GM21381 (cell line): ENCODE results near the gene KRT83.

ENCODE experiments used
- ATAC-seq: cut with Tn5 transposase; IDR thresholded peaks from one replicate; pipeline ENCODE4 v1.9.1; 2021; ENCODE audit warnings: mild to moderate bottlenecking, moderate library complexity; ENCODE audit not compliant: unreplicated experiment

Gene KRT83

DNA sequence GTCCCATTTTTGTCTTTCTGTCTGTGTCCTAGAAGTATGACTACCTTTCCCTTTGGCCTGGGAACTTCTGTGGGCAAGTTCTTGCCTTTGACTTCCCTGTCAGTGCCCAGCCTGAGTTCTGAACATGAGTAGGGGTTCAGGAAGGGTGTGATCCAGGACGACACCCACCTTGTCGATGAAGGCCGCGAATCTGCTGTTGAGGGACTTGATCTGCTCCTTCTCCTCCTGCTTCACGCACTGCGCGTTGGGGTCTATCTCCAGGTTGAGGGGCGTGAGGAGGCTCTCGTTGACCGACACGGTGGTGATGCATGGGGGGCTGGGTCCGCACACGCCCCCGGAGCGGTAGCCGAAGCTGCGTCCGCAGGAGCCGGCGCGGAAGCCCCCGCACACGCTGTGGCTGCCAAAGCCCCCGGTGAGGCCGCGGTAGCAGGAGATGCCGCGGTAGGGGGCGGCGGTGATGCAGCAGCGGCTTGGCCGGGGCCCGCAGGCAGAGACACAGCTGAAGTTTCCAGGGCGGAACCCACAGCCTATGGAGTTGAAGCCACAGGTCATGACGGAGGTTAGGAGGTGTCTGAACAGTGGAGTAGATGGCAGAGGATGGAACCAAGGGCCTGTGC is at the start of gene KRT83:
Gene KRT83, minus strand, starts transcription at position 615 of the 617 bp plus-strand sequence. Its CDS starts 63 bp downstream, at position 552.
- no peak for ATAC-seq

DNA sequence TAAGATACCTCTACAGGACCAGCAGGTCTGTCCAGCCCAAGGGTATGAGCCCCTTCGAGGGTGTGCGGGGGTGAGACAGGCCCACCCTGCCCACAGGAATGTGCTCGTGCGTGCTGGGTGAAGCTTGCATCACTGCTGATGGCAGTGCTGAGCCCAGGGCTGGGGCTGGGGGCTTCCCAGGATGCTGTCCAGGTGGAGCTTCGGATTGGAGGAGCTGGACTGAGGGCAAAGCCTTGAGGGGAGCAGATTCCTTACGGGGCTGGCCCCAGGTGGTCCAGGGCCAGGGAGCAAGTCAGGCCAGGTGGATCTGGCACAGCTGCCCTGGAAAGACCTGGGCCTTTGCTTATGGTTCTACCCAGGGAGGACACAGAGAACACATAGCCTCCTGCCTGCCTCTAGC is 48.6 kb upstream of the KRT83 start:
- ATAC-seq, result no peak

DNA sequence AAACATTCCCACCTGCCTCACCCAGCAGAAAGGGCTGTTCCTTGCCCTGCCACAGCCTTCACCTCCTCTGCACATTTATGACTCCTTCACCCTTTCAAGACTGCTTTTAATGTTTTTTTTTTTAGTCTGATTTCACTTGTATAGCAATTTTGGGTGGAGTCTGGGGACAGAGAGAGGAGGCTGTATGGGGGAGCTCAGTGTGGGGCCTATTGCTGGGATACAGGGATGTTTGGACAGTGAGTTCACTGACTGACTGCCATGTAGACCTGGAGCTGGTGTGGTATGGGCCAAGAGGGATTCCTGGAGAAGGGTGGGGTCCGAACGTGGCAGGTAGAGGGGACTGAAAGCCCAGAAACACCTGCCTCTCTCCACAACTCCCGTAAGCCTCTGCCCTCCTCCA is 48.0 kb upstream of the KRT83 start:
- ATAC-seq, result no peak

DNA sequence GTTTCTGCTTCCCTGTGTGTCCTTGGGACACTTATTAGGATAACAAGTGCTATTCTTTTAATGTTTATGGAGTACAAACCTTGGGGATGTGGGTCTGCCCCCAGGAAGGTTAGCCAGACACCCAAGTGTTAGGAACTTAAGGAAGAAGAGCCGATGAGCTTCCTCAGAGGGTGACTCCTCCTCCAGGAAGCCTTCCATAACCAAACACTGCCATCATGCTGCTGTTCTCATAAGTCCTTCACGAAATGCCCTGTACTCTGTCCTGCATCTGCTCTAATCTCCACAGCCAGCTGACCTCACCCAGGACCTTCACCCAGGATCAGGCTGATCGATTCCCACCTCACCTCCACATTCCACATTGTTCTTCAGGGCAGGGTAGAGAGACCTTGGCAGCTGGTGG is 47.3 kb upstream of the KRT83 start:
- ATAC-seq, result no peak

DNA sequence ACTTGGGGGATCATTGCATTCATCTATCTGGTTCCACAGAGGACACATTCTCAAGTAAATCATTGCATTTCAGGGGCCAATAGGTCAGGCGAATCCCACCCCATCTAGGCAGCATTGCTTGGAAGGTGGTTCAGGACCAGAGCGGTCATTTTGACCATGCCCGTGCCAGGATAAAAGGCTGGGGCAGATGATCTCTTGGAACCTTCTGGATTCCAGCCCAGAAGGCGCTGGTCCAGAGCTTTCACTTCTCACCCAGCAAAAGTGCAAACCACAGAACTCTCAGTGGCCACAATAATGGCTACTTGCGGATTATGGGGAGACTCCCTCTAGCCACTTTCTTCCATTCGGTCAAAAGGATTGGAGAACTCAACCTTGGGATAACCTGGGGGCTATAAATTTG is 46.7 kb upstream of the KRT83 start:
- no peak for ATAC-seq

DNA sequence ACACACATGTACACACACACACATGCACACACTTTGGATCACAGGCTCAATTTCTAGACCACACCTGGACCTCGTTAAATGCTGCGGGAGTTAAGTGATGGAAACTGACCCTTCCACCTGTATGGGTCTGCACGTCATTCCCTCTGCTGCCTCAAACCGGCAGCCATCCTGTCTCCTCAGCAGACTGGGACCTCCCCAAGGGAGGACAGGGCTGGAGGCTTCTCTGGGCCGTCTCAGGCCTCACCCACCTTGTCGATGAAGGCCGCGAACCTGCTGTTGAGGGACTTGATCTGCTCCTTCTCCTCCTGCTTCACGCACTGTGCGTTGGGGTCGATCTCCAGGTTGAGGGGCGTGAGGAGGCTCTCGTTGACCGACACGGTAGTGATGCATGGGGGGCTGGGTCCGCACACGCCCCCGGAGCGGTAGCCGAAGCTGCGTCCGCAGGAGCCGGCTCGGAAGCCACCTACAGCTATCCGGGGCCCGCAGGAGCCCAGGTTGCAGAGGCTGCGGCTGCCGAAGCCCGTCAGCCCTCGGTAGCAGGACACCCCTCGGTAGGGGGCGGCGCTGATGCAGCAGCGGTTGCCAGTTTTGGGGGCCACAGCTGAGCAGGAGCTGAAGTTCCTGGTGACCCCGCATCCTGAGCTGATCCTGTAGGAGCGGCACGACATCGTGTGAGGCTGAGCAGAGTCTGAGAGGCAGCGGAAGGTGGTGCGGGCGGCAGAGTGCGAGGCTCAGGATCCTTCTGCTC is 45.7 kb upstream of the KRT83 start, which contains the start of gene KRT85:
Gene KRT85, minus strand, starts transcription at position 744 of the 748 bp plus-strand sequence. Its CDS starts 76 bp downstream, at position 668.
- ATAC-seq, result no peak

DNA sequence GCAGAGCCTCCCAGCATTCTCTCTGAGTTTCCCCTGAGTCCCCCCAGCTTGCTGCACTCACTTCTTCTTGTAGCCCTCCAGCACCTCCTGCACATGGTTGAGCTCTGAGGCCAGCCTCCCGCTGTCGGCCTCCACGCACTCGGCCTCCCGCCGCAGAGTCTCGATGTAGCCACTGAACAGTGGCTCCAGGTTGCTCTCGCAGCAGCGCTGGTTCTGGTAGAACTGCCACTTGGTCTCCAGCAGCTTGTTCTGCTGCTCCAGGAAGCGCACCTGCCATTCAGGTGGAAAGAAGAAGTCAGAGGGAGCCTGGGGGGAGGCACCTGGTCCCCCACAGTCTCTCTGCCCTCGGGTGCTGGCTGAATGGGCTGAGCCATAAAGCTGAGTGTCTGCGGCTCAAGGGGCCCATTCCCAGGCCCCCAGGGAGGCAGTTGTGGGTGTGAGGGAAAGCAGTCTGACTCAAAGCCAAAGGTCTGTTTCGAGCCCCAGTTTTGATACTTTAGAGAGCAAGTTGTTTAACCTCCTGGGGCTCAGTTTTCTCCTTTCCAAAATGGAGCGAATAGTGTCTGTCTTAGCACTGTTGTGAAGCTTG is 43.8 kb upstream of the KRT83 start:
- no peak for ATAC-seq

DNA sequence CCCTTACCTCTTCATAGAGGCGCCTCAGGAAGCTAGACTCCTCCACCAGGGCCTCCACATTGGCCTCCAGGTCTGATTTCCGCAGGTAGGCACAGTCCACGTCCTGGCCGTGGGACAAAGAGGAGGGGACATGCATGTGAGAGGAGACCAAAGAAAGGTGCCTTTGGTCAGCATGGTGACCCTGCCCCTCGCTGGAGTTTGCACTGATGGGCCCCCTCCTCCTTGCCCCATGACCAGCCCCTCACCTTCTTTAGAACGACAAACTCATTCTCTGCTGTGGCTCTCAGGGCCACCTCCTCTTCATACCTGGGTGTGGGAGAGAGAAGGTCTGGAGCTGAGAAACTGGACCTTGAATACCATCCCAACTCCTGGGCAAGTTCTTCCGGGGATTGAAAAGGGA is 42.9 kb upstream of the KRT83 start:
- no peak for ATAC-seq

DNA sequence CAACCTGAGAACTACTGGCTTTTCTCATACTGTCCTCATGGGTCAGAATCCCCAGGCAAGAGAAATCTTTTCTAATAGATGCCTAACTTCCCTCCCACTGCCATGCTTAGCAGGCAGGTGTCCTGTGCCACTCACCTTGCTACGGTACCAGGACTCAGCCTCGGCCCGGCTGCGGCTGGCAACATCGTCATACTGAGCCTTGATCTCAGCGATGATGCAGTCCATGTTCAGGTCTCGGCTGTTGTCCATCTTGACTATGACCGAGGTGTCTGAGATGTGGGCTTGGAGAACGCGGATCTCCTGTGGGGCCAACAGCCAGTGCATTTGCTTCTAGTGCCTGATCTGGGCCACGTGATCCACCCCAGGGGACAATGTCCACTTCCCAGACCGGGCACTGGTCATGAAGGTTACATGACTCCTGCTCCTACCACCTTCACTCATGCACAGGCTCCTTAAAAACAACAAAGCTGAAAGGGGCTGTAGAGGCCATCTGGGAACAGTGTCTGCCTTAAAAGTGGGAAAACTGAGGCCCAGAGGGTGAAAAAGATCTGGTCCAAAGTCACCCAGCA is 42.0 kb upstream of the KRT83 start:
- no peak for ATAC-seq

DNA sequence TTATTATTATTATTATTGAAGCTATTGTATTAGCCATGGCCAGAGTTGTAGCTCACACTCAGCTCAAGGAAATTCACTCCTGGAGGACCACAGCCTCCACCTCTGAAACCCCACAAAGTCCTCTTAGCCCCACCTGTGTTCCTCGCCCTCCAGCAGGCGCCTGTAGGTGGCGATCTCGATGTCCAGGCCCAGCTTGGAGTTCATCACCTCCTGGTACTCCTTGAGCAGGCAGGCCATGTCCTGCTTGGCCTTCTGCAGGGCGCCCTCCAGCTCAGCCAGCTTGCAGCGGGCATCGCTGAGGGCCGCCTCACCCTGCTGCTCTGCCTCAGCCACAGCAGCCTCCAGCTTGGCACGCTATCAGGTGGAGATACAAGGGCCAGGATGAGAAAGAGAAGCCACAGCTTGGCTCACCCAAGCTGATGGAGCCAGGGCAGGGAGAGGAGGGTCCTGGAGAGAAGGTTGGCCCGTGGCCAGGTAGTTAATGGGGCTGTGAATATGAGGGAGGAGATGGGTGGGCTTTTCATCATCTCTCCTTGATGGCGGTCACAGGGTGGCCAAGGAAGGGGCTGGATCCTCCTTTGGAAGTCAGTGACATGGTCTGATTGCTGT is 41.0 kb upstream of the KRT83 start:
- no peak for ATAC-seq

DNA sequence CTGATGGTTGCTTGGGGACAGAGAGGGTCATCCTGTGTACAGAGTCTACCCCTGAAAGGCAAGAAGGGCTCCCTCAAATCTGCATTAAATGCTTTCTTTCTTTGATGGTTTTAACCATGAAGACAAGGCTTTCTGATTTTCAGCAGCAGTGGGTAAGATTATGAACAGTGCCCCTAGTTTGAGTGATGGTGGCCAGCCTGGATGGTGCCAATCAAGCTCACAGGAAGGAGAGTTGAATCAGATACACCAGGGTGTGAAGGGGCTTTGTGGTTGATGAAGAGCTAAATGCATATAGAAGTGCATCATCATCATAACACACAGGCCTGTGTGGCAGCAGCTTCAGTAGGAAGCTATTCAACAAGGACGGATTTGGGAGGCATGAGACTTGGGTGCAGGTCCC is 40.4 kb upstream of the KRT83 start:
- no peak for ATAC-seq

DNA sequence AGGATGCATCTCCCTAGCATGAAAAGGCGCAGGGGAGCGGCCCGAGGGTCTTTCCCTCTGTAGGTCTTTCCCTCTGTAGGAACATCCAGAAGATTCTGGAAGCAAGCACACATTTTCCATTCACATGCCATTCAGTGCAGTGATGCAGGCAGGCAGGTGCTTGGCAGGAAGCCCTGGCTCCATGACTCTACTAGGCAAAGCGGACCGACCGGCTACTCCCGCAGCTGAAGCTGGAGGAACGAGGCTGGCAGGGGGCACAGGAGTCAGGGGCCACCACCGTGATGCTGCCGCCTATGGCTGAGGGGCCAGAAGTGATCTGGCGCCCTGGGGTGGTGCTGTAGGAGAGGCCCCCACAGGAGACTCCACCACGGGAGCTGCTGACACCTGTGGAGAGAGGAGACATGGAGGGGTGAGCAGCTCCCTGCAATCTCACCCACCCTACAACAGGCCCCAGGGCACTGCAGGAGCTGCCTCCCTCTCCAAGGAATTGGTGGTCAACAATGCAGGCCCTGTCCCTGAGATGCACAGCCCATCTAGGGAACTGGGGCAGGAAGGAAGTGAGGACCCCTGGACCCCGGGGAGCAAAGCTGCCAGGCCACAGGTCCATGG is 39.6 kb upstream of the KRT83 start:
- ATAC-seq, result no peak

DNA sequence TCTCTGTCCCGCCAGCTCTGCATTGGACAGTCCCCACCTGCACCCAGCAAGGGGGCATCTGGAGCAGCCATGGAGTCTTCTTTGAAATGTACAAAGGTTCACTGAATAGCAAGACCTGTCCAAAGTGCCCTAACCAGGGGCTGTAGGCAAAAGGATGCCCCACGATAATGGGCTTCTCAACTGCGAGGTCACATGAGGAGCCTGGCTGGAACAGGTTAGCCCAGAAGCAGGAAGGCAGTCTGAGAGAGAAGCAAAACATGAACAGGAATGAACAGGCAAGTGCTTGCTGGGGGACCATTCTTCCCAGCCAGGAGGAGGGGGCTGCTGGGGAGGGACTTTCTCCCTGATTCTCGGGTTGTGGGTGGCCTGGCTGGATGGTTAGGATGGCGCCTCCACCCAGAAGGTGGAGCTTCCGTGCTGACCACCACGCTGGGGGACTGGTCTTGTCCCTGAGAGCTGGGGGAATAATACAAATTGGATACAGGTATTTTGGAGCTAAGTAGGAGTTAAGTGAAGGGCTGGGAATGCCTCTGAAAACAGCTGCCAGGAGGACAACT is 39.0 kb upstream of the KRT83 start:
- ATAC-seq, result no peak

DNA sequence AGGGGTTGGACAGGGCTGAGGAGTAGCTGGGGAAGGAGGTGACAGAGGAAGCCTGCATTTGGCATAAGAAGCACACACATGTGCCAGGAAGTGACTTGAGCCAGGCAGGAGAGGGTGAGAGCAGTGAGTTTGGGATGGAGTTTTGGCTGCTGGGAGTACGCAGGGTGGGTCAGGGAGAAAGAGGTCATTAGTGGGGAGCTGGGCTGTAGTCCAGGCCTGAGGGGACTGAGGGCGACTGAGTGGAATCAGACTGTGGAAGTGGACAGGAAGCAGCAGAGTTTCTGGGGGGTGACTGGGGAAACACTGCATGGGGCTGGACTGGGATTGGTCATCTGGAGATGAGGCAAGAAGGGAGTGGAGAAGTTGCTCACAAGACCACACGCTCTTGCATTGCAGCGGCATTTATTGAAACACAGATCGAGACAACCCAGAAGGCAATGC is 38.4 kb upstream of the KRT83 start:
- no peak for ATAC-seq

DNA sequence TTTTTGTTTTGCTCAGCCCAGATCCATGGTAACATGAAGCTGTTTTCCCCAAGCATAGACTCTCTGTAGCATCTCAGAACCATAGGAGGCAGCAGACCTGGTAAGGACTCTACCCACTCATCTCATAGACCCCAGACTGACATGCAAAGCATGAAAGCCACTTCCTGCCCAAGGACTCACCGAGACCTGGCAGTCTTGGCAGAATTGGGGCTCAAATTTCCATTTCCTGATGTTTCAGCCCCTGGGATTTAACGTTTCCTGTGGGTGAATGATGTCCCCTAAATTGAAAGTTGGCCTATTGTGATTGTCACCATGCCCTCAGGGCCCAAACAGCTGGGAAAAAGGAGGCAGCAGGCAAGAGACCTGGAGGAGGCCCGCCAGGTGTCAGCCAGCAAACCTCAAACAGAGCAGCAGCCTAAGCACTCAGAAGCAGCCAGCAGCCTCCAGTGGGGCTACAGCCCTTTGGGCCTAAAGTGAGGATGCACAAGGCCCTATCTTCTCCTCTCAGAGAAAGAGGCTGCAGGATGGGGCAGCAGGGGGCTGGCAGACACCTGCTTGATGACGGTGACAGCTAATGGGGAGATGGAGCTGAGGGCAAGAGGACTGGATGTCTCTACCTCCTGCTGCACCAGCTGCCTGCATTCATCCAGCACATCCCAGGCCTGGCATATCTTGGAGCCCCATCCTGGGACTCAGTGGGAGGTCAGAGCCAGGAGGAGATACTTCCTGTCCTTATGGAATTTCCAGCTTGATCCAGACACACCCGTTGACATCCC is 37.6 kb upstream of the KRT83 start:
- ATAC-seq, result peak; percentile 95

DNA sequence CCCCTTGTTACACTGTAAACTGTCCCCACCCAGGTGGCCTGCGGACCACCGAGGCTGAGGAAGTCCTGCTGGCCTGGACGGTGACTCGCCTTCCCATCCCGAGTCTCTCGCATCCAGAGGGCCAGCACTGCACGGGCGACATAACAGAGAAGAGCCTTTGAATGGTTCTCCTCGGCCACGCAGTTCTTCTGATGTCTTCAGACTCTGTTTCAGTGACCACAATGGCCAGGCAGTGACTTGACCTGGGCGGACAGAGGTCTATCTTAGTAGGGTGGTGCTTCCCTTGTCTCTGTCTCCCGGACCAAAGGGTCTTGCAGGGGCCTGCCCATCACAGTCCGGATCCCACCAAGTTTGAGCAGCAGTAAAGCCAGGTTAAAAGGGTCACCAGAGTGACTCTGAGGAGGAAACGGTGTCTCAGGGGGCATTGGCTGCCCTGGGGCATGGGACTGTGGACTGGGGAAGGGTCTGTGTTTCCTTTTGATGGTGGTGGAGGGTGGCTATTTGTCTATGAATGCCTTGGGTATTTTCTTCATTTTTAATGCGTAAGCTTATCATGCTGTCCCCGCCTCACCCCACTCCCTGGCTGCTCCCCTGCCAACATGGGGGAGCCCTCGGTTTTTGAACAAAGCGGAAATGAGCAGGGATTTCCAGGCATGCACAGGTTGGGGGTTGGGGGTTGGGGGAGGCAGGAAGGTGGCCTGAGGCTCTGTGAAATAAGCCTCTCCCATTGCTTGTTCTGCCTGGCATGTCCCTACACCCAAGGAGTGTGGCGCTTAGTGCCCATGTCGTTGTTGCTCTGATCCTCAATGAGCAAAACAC is 35.8 kb upstream of the KRT83 start:
- ATAC-seq, result no peak

DNA sequence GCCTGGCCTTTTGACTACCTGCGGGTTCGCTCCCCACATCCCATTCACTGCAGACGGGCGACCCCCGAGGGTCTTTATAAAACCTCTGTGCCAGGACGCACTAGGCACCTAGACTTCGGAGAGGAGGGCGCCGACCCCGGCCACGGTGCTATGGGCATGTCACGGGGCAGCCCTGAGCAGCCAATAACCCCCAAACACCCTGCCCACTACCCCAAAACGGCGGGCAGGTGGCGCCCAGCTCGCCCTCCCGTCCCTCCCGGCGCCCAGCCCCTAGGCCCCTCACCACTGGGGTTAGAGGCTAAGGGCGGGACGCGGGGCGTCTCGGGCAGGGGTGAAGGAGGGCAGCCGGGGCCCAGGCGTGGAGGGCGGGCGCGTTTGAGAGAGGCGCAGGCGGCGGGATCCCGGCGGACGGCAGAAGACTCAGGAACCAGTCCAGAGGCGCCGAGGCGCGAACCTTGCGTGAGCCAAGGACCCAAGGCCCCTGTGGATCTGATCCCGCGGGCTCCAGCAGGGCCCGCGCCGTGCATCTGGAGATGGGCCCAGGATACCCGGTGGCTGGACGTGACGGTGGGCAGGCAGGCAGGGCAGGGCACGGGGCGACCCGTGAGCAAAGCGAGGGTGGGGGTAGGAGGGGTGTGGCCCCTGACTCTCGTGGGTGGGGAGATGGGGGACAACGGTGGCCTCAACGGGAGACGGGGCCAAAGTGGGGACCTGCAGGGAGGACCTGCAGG is 35.0 kb upstream of the KRT83 start:
- ATAC-seq, result no peak

DNA sequence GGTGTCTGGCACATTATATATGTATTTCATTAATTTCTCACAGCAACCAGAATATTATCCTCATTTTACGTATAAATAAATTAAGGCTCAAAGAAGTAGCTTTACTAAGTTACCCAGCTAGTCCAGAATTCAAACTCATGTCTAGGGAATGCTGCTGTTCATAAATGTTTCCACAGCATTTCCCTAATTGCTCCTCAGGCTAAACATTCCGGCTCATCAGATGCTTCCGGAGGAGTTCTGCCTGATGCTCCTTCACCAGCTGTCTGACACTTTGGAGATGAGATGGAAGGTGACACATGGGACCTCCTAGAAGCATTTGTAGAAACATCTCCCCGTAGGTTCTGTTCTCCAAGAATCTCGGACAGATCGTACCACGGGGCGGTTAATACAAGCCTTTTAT is 34.0 kb upstream of the KRT83 start:
- ATAC-seq, result no peak
